Measurements from ENCODE around the gene RAB3IP.
"Not testable (repeated sequence)": the region's sequence is repeated elsewhere in the genome, so short reads cannot be mapped to it uniquely, and the experiment has no call there.

RAB3IP gene

DNA sequence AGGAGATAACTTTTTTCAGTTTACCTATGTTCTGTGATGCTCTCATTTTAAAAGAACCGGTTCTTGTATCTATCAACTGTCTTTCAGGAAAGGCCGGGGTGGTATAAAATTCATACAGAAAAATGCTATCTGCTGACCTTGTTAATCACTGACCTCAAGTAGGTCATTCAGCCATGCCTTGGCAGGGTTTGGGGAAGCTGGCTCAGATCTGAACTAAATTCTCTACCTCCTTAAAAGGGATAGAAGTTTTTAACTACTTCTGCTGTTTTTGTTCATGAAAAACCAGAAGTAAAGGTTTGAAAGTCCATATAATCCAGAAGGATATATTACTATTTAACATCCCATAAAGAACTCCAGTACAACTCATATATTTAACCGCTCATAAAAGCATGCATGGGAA is 96.4 kb downstream of the RAB3IP start:
- DNase-seq (ENCODE audit: low spot score): no peak

- DNase-seq (ENCODE audit: low spot score): no peak
These were observed 97.4 kb downstream of the RAB3IP start for GRCh38 chr12:69836015-69836414.

DNA sequence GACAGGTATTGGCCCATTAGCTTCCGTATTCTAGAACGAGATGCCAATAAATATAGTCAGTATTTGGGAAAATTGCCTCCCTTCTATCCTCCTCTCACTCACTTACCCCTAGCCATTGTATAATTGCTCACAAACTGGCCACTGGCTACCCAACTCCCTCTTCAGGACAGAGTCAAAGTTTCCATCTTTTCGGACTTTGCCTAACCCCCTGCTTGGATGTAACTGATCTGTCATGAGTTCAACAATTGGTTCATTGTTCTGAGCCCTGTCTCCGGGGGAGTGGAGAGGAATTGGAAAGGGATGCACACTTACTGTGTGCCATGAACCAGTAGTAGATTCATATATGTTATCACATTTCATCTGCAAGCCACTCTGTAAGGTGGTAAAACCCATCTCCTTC is 98.5 kb downstream of the RAB3IP start:
- DNase-seq (ENCODE audit: low spot score): no peak

DNA sequence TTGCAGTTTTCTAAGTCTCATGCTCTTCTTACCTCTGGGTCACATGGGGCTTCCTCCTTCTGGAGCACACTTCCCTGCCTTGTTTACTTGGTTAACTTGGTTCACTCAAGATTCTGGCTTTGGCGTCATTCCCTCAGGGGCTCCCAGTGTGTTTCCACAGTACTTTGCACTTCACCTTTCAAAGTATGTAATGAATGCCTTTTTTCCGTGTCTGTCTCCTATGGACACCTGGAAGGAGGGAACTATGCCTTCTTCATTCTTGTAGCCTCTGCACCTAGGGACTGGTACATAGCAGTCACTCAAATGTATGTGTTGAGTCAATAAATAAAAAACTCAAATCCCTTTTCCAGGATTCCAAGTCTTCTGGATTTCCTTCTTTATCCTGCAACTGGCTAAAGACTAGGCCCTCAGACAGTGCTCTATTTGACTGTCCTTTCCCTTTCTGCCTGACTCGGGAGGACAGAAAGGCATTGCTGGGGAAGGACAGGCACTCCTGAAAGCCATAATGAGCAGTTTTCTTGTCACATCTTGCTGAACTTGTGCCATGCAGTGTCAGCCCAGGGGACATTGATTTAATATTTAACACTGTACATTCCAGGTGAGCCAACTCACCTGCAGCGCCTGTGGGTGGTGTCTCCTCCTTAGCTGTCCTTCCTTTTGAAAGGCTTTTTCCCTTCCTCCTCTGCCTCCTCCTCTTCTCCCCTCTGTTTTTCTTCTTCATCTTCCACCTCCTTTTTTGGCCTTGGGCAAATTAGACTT is 99.2 kb downstream of the RAB3IP start:
- no peak for DNase-seq (ENCODE audit: low spot score)

DNA sequence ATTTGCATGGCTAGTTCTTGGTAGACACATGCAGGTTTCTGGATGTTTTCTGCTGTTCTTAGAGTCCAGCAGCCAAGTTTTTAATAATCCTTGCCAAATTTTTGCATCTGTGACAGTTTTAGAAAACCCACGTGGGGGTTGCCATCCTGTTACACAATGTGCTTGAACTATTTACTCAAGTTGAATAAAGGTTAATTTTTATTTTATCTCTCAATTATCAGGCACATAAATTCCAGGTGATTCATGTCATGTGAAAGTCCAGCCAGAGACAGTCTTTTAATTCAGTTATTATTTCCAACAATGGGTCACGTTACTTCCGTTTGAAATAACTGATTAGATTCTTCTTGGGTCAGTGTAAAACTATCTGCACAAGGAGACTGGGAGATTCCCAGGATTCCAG is 102.1 kb downstream of the RAB3IP start:
- DNase-seq (ENCODE audit: low spot score): no peak

DNA sequence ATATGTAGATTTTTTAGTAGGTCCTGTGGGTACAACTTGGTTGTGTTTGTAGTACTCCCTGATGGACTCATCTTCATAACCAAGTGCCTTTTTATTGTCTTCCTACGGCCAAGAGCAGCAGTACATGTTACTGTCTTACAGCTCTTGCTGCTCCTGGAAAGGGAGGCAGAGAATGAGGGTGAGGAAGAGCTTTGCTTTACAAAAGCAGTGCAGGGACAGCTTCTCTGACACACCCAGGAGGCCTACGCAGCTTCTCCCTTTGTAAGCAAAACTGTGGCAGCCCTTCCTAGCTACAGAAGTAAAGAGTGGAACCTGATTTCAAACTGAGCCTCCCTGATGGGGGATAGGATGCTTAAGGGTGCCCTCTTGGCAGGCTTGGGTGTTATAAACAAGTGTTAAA is 104.9 kb downstream of the RAB3IP start:
- DNase-seq (ENCODE audit: low spot score): no peak

- DNase-seq (ENCODE audit: low spot score): no peak
These were observed 105.8 kb downstream of the RAB3IP start for GRCh38 chr12:69844416-69844815.

- no peak for DNase-seq (ENCODE audit: low spot score)
These were observed 106.2 kb downstream of the RAB3IP start for GRCh38 chr12:69844836-69845235.

GRCh38 chr12:69846976-69847375 is 108.3 kb downstream of the RAB3IP start:
- DNase-seq (ENCODE audit: low spot score): no peak

DNA sequence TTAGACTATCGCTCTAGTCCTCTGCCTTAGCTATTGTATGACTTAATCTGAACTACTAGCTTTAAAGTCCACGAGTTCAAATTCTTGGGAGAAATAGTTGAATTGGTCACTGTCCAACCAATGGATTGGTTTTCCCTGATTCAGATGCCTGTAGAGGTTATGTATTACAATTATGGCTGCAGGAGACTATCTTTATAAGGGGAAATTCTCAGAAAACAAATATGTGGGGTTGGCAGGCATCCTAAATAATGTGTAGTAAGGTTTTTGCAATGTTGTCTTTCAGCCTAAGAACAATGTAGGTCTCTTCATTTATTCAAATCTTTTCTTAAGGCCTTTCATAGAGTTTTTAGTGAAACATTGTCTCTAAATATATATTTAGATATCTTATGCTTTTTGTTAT is 113.3 kb downstream of the RAB3IP start:
- no peak for DNase-seq (ENCODE audit: low spot score)

DNA sequence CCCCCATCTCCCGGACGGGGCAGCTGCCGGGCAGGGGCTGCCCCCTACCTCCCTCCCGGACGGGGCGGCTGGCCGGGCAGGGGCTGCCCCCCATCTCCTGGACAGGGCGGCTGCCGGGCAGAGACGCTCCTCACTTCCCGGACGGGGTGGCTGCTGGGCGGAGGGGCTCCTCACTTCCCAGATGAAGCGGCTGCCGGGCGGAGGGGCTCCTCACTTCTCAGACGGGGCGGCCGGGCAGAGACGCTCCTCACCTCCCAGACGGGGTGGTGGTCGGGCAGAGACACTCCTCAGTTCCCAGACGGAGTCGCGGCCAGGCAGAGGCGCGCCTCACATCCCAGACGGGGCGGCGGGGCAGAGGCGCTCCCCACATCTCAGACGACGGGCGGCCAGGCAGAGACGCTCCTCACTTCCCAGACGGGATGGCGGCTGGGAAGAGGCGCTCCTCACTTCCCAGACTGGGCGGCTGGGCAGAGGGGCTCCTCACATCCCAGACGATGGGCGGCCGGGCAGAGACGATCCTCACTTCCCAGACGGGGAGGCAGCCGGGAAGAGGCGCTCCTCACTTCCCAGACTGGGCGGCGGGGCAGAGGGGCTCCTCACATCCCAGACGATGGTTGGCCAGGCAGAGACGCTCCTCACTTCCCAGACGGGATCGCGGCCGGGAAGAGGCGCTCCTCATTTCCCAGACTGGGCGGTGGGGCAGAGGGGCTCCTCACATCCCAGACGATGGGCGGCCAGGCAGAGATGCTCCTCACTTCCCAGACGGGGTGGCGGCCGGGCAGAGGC is 114.7 kb downstream of the RAB3IP start:
- not testable (repeated sequence) for DNase-seq (ENCODE audit: low spot score)

DNA sequence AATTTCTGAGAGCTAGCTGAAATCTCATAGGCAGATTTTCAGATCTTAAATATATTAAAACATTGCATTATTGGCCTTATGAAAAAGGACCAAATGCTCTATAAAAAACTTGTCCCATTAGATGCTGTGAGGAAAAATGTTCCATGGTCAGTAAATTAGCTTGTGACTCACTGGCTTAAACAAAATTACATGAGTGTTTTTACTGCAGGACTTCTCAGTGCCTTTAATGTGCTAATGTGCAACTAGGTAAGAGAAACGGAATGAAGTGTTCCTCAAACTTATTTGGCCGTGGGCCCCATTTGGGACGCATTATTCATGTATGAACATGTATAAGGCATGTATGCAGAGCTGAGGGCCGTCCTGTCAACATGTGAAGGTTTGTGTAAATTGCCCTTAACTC is 128.0 kb downstream of the RAB3IP start:
- DNase-seq (ENCODE audit: low spot score): no peak

- no peak for DNase-seq (ENCODE audit: low spot score)
These were observed 130.0 kb downstream of the RAB3IP start for GRCh38 chr12:69868695-69869094.

- no peak for DNase-seq (ENCODE audit: low spot score)
These were observed 134.1 kb downstream of the RAB3IP start for GRCh38 chr12:69872804-69873203.
